ENCODE measurements around the gene S100A11. TPM values are rescaled to one million over a fixed set of nuclear protein-coding genes. Genes with fewer than 3 reads are reported as not detected.

The S100A11 gene
- total RNA-seq, 1 experiment from 2014 or later: 364 TPM

DNA sequence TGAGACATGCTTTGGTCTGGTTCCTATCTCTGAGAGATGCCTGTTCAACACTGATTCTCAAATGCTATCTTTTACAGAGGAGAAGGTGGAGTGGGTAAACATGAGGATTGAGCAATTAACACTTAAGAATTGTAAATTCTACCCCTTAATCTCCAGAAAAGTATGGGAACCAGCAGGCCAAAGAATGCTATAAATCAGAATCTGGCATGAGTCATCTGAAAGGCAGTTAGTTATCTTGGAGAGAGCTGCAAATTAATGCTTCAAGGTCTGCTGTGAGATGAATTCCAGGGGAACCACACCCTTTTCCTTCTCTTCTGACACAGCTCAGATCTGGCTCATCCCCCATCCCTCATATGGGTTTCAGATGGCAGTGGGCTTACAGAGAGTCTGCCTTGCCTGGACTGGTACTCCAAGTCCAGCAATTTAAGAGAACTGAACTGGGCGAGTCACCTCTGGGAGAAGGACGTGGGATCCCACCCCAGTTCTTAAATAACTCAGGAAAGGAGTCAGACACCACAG, 48.3 kb downstream of the S100A11 start:
- DNase-seq: peak; percentile 83 to 88
- Mint-ChIP-seq H3K36me3 (ENCODE audit: insufficient read depth, unreplicated experiment) (peaks cover 100% of the 10 kb centered on the region), H3K9me3 (ENCODE audit: unreplicated experiment) (no peaks in the 10 kb centered on the region), H3K27me3 (ENCODE audit: insufficient read depth, unreplicated experiment) (no peaks in the 10 kb centered on the region), H3K4me3 (ENCODE audit: unreplicated experiment) (peak overlapping the region; percentile 88), H3K4me1 (ENCODE audit: low read depth, unreplicated experiment) (peaks cover 54% of the 10 kb centered on the region), H3K27ac (ENCODE audit: unreplicated experiment) (peak overlapping the region; percentile 99)
- intact Hi-C loops (cut with micrococcal nuclease; ENCODE audit: unreplicated experiment): loop anchor here (1.0 kb wide), 2 partner anchors 11 to 13 kb away; no protein-coding TSS in a partner anchor
- Histone ChIP-seq H3K9me3 (no peaks in the 10 kb centered on the region), H3K4me1 (peaks cover 67% of the 10 kb centered on the region), H3K4me3 (ENCODE audit: low read depth, low read length) (no peak overlapping the region), H3K27me3 (replicated peaks; ENCODE audit: control insufficient read depth, insufficient read depth, low read length) (no peaks in the 10 kb centered on the region), H3K36me3 (ENCODE audit: control insufficient read depth, insufficient read depth, low read length) (peaks cover 9% of the 10 kb centered on the region)
- POLR2A ChIA-PET: interaction anchor here (0.5 to 3.7 kb wide), 15 partner anchors 8 to 616 kb away, joined by 3 to 80 read pairs (median 6); partner anchors contain the start of gene S100A11
- TF ChIP-seq, protein P1, sequence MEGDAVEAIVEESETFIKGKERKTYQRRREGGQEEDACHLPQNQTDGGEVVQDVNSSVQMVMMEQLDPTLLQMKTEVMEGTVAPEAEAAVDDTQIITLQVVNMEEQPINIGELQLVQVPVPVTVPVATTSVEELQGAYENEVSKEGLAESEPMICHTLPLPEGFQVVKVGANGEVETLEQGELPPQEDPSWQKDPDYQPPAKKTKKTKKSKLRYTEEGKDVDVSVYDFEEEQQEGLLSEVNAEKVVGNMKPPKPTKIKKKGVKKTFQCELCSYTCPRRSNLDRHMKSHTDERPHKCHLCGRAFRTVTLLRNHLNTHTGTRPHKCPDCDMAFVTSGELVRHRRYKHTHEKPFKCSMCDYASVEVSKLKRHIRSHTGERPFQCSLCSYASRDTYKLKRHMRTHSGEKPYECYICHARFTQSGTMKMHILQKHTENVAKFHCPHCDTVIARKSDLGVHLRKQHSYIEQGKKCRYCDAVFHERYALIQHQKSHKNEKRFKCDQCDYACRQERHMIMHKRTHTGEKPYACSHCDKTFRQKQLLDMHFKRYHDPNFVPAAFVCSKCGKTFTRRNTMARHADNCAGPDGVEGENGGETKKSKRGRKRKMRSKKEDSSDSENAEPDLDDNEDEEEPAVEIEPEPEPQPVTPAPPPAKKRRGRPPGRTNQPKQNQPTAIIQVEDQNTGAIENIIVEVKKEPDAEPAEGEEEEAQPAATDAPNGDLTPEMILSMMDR (IDR thresholded peaks at IDR 0.05; ENCODE audit: insufficient read depth in 1 of 2, low read depth in 1 of 2, low read length in 1 of 2, severe bottlenecking in 1 of 2, unreplicated experiment in 1 of 2): no peak
- no TSS peak for BruUV-seq (replicated peaks)
- CTCF ChIA-PET: interaction anchor here (0.6 to 1.5 kb wide), 9 partner anchors 8 to 55 kb away, joined by 3 to 18 read pairs (median 6); no protein-coding TSS in a partner anchor

DNA sequence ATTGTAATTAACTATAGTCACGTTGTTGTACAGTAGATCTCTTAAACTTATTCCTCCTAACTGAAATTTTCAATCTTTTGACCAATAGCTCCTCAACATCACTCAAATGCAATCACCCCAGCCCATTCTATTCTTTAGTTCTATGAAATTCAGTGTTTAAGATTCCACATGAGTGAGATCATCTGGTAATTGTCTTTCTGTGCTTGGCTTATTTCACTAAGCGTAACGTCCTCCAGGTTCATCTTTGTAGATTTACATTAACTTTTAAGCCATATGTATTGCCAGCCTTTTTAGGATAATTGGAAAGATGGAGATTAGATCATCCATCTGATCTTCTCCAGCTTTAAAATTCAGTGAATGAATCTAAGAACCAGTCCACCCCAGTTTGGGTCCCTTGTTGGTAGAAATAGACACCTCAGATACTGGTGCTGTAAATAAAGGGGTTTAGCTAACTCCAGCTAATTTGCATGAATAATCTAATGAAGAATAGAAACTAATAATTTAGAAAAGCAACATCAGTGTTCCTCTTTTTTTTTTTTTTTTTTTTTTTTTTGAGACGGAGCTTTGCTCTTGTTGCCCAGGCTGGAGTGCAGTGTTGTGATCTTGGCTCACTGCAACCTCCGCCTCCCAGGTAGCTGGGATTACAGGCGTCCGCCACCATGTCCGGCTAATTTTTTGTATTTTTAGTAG, 50.2 kb downstream of the S100A11 start:
- no peak overlapping the region for H3K4me3 Mint-ChIP-seq (ENCODE audit: unreplicated experiment)
- H3K27ac Mint-ChIP-seq (ENCODE audit: unreplicated experiment): peak overlapping the region; percentile 99
- ChIA-PET CTCF (interaction anchor here (0.6 to 2.3 kb wide), 3 partner anchors 12 to 329 kb away, joined by 3 to 8 read pairs (median 4); no protein-coding TSS in a partner anchor), POLR2A (interaction anchor here (0.5 to 0.6 kb wide), 2 partner anchors 8 to 9 kb away, joined by 3 read pairs; no protein-coding TSS in a partner anchor)
- intact Hi-C loops (cut with micrococcal nuclease; ENCODE audit: unreplicated experiment): no loop called here
- peaks cover 85% of the 10 kb centered on the region for H3K4me1 ChIP-seq
- H3K27me3 Mint-ChIP-seq (ENCODE audit: insufficient read depth, unreplicated experiment): no peaks in the 10 kb centered on the region
- DNase-seq: no peak
- no peak overlapping the region for H3K4me3 ChIP-seq (ENCODE audit: low read depth, low read length)
- BruUV-seq (replicated peaks): no TSS peak
- TF ChIP-seq, protein P1 (IDR thresholded peaks at IDR 0.05; ENCODE audit: insufficient read depth in 1 of 2, low read depth in 1 of 2, low read length in 1 of 2, severe bottlenecking in 1 of 2, unreplicated experiment in 1 of 2): no peak
- peaks cover 10% of the 10 kb centered on the region for H3K36me3 ChIP-seq (ENCODE audit: control insufficient read depth, insufficient read depth, low read length)
- no peaks in the 10 kb centered on the region for H3K9me3 ChIP-seq
- H3K9me3 Mint-ChIP-seq (ENCODE audit: unreplicated experiment): no peaks in the 10 kb centered on the region
- H3K27me3 ChIP-seq (replicated peaks; ENCODE audit: control insufficient read depth, insufficient read depth, low read length): no peaks in the 10 kb centered on the region
- H3K36me3 Mint-ChIP-seq (ENCODE audit: insufficient read depth, unreplicated experiment): peaks cover 100% of the 10 kb centered on the region
- H3K4me1 Mint-ChIP-seq (ENCODE audit: low read depth, unreplicated experiment): peaks cover 68% of the 10 kb centered on the region

DNA sequence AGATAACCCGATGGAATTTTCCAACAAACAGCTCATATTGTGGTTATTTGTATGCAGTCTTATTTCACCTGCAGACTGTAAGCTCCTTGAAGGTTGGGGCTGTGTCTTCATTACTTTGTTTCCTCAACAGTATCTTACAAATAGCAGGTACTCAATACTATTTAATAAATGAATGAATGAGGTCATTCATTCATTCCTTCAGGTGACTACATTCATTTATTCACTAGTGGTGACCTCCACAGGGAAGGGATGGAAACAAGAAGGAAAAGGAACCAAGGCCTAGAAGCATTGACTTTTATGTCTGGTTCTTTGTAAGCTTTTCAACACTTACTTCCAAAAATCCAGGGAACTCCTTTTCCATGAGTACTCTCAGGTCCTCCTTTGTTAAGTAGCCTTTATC, 51.0 kb downstream of the S100A11 start:
- H3K27me3 Mint-ChIP-seq (ENCODE audit: insufficient read depth, unreplicated experiment): no peaks in the 10 kb centered on the region
- DNase-seq: no peak
- H3K4me1 ChIP-seq: peaks cover 94% of the 10 kb centered on the region
- peaks cover 100% of the 10 kb centered on the region for H3K36me3 Mint-ChIP-seq (ENCODE audit: insufficient read depth, unreplicated experiment)
- H3K27me3 ChIP-seq (replicated peaks; ENCODE audit: control insufficient read depth, insufficient read depth, low read length): no peaks in the 10 kb centered on the region
- H3K27ac Mint-ChIP-seq (ENCODE audit: unreplicated experiment): no peak overlapping the region
- intact Hi-C loops (cut with micrococcal nuclease; ENCODE audit: unreplicated experiment): no loop called here
- H3K4me3 ChIP-seq (ENCODE audit: low read depth, low read length): no peak overlapping the region
- H3K36me3 ChIP-seq (ENCODE audit: control insufficient read depth, insufficient read depth, low read length): peaks cover 10% of the 10 kb centered on the region
- CTCF ChIA-PET: interaction anchor here (1.7 to 2.3 kb wide), 2 partner anchors 11 to 17 kb away, joined by 4 to 8 read pairs; no protein-coding TSS in a partner anchor
- POLR2A ChIA-PET: no interaction called here
- BruUV-seq (replicated peaks): no TSS peak
- H3K9me3 Mint-ChIP-seq (ENCODE audit: unreplicated experiment): no peaks in the 10 kb centered on the region
- no peaks in the 10 kb centered on the region for H3K9me3 ChIP-seq
- TF ChIP-seq, protein P1 (IDR thresholded peaks at IDR 0.05; ENCODE audit: insufficient read depth in 1 of 2, low read depth in 1 of 2, low read length in 1 of 2, severe bottlenecking in 1 of 2, unreplicated experiment in 1 of 2): no peak
- H3K4me1 Mint-ChIP-seq (ENCODE audit: low read depth, unreplicated experiment): peaks cover 77% of the 10 kb centered on the region
- no peak overlapping the region for H3K4me3 Mint-ChIP-seq (ENCODE audit: unreplicated experiment)

All from Caco-2 (cell line).